HG02981 (cell line): Measurements from ENCODE around the gene PRAMEF20.

Source experiments
- ATAC-seq: cut with Tn5 transposase; IDR thresholded peaks from one replicate; pipeline ENCODE4 v1.9.1; 2021; ENCODE audit warnings: mild to moderate bottlenecking, moderate library complexity; ENCODE audit not compliant: unreplicated experiment

The PRAMEF20 gene

GRCh38 chr1:13461977-13462376 is 51.7 kb downstream of the PRAMEF20 start:
- no peak for ATAC-seq

DNA sequence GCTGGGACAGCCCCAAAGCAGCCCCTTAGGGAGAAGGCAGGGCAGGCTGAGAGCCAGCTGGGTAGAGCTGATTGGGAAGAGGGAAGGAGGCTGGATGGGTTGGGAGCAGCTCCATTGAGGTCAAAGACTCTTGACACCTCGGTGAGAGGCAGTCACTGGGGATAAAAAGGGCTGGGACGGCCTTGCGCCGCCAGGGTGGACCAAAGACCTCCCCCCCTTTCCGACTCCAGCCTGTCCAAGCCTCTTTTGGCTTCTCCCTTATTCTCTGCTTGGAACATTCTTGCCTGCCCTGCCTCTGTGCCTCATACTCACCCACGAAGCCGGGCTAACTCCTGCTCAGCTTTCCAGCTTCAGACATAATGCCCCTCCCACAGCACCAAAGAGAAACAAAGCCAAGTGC is 52.4 kb downstream of the PRAMEF20 start:
- no peak for ATAC-seq

DNA sequence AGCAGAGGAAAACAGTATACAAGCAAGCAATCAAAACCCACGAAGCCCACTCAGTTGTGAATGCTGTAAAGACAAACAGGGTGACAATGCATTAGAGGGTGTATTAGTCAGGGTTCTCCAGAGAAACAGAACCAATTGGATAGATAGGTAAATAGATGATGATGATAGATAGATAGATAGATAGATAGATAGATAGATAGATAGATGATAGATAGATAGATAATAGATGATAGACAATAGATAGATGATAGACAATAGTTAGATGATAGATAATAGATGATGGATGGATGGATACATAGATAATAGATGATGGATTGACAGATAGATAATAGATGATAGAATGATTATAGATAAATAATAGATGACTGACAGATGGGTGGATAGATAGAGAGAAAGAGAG is 55.3 kb downstream of the PRAMEF20 start:
- ATAC-seq: no peak

GRCh38 chr1:13469343-13469742 is 59.1 kb downstream of the PRAMEF20 start:
- no peak for ATAC-seq
